ENCODE measurements around the gene SUCLG2.

- TF ChIP-seq CTCF (IDR thresholded peaks at IDR 0.05) = no peak
- TF ChIP-seq POLR2A (IDR thresholded peaks at IDR 0.05) = no peak
- TF ChIP-seq EP300 (IDR thresholded peaks at IDR 0.05) = no peak
- TF ChIP-seq POLR2AphosphoS5 (IDR thresholded peaks at IDR 0.05) = no peak
Measured at GRCh38 chr3:67648701-67649100, 5.7 kb downstream of the SUCLG2 start.
